ENCODE results near the gene RASSF8.

- TF ChIP-seq, protein P1, sequence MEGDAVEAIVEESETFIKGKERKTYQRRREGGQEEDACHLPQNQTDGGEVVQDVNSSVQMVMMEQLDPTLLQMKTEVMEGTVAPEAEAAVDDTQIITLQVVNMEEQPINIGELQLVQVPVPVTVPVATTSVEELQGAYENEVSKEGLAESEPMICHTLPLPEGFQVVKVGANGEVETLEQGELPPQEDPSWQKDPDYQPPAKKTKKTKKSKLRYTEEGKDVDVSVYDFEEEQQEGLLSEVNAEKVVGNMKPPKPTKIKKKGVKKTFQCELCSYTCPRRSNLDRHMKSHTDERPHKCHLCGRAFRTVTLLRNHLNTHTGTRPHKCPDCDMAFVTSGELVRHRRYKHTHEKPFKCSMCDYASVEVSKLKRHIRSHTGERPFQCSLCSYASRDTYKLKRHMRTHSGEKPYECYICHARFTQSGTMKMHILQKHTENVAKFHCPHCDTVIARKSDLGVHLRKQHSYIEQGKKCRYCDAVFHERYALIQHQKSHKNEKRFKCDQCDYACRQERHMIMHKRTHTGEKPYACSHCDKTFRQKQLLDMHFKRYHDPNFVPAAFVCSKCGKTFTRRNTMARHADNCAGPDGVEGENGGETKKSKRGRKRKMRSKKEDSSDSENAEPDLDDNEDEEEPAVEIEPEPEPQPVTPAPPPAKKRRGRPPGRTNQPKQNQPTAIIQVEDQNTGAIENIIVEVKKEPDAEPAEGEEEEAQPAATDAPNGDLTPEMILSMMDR (conservative IDR thresholded peaks at IDR 0.05; ENCODE audit: low read depth, low read length), result no peak
- TF ChIP-seq EZH2 (IDR thresholded peaks at IDR 0.05; ENCODE audit: low read length, unreplicated experiment), result no peak
- no peak for TF ChIP-seq EZH2phosphoT487 (IDR thresholded peaks at IDR 0.05; ENCODE audit: borderline replicate concordance, low read length)
Measured at GRCh38 chr12:25962932-25963525, 4.5 kb downstream of the RASSF8 start.
